GM21447 (cell line): ENCODE measurements around the gene SH3D19.

Source experiments
- ATAC-seq: cut with Tn5 transposase; IDR thresholded peaks from one replicate; pipeline ENCODE4 v1.9.1; 2021; ENCODE audit not compliant: unreplicated experiment

SH3D19 gene

GRCh38 chr4:151202381-151202780, 123.0 kb downstream of the SH3D19 start:
- ATAC-seq = no peak

GRCh38 chr4:151199319-151200190, 125.8 kb downstream of the SH3D19 start:
- no peak for ATAC-seq

- no peak for ATAC-seq
These were observed 126.7 kb downstream of the SH3D19 start for GRCh38 chr4:151198748-151199147.

- ATAC-seq = no peak
These were observed 128.2 kb downstream of the SH3D19 start for GRCh38 chr4:151197247-151197646.

- ATAC-seq = no peak
These were observed 129.6 kb downstream of the SH3D19 start for GRCh38 chr4:151195801-151196200.

GRCh38 chr4:151193414-151193813, 132.0 kb downstream of the SH3D19 start:
- ATAC-seq = no peak

- no peak for ATAC-seq
These were observed 132.7 kb downstream of the SH3D19 start for GRCh38 chr4:151192556-151193235.

- no peak for ATAC-seq
These were observed 140.6 kb downstream of the SH3D19 start for GRCh38 chr4:151184523-151185458.

GRCh38 chr4:151182455-151182996, 142.9 kb downstream of the SH3D19 start:
- ATAC-seq = no peak

- ATAC-seq = no peak
These were observed 148.7 kb downstream of the SH3D19 start for GRCh38 chr4:151176685-151177084.

GRCh38 chr4:151175754-151176631, 149.4 kb downstream of the SH3D19 start:
- no peak for ATAC-seq

- no peak for ATAC-seq
These were observed 150.2 kb downstream of the SH3D19 start for GRCh38 chr4:151175233-151175632.

- no peak for ATAC-seq
These were observed 150.6 kb downstream of the SH3D19 start for GRCh38 chr4:151174784-151175183.

- no peak for ATAC-seq
These were observed 151.5 kb downstream of the SH3D19 start for GRCh38 chr4:151173871-151174270.

GRCh38 chr4:151169900-151170299, 155.5 kb downstream of the SH3D19 start:
- no peak for ATAC-seq

GRCh38 chr4:151169223-151169622, 156.2 kb downstream of the SH3D19 start:
- no peak for ATAC-seq

GRCh38 chr4:151167561-151167960, 157.8 kb downstream of the SH3D19 start:
- no peak for ATAC-seq

- no peak for ATAC-seq
These were observed 158.8 kb downstream of the SH3D19 start for GRCh38 chr4:151166636-151167035.

GRCh38 chr4:151165205-151166000, 160.0 kb downstream of the SH3D19 start:
- no peak for ATAC-seq
